HL-60/S4 (cell line): ENCODE results near the gene GTF2A1L.

Experiments used
- in situ Hi-C: fragments of 300-500 bp; cut with MboI; formaldehyde crosslinking; loops from 2 replicates; pipeline ENCODE4 v1.14.3; 2022; ENCODE audit warnings: low sequenced_read_pairs

Gene GTF2A1L

GRCh38 chr2:48728840-48729239, 111.2 kb downstream of the GTF2A1L start:
- in situ Hi-C loops, result no loop called here
